Endodermal cell (in vitro differentiated cells): ENCODE results near the gene METRN. TPM values are rescaled to one million over a fixed set of nuclear protein-coding genes. Genes with fewer than 3 reads are reported as not detected.

Experiments
- DNase-seq: peaks from one replicate; pipeline ENCODE4 v3.0.0-alpha.2; 2017
- H3K27ac ChIP-seq: 2 replicates; pipeline ENCODE4 v1.5.1; 2013; ENCODE audit warnings: mild to moderate bottlenecking, low read depth, low read length, moderate library complexity
- H3K27me3 ChIP-seq: 2 replicates; pipeline ENCODE4 v1.6.1; 2013; ENCODE audit warnings: mild to moderate bottlenecking, low read length, moderate library complexity; ENCODE audit not compliant: insufficient read depth, control insufficient read depth, poor library complexity, severe bottlenecking
- H3K36me3 ChIP-seq: 2 replicates; pipeline ENCODE4 v1.7.0; 2013; ENCODE audit warnings: mild to moderate bottlenecking, low read length, moderate library complexity; ENCODE audit not compliant: control insufficient read depth, insufficient read depth
- H3K4me1 ChIP-seq: one replicate; pipeline ENCODE4 v1.7.0; 2013; ENCODE audit warnings: low read length; ENCODE audit not compliant: control insufficient read depth, insufficient read depth
- H3K4me3 ChIP-seq: 2 replicates; pipeline ENCODE4 v1.5.1; 2013; ENCODE audit warnings: mild to moderate bottlenecking, low read length, moderate library complexity
- H3K9ac ChIP-seq: 2 replicates; pipeline ENCODE4 v1.6.1; 2013; ENCODE audit warnings: mild to moderate bottlenecking, low read length, moderate library complexity; ENCODE audit not compliant: poor library complexity, severe bottlenecking; ENCODE audit errors: extremely low read depth
- H3K9me3 ChIP-seq: 2 replicates; pipeline ENCODE4 v1.6.1; 2013; ENCODE audit warnings: mild to moderate bottlenecking, low read length, moderate library complexity; ENCODE audit not compliant: control insufficient read depth
- H3K27ac Mint-ChIP-seq: 2 replicates; pipeline ENCODE4 v1.8.0; 2020; ENCODE audit warnings: mixed read lengths
- H3K27me3 Mint-ChIP-seq: 2 replicates; pipeline ENCODE4 v1.8.0; 2021; ENCODE audit warnings: mild to moderate bottlenecking, mixed read lengths; ENCODE audit not compliant: insufficient read depth
- H3K36me3 Mint-ChIP-seq: 2 replicates; pipeline ENCODE4 v1.8.0; 2020; ENCODE audit warnings: low read depth, mixed read lengths
- H3K4me1 Mint-ChIP-seq: 2 replicates; pipeline ENCODE4 v1.8.0; 2020; ENCODE audit warnings: mixed read lengths
- H3K4me3 Mint-ChIP-seq: 2 replicates; pipeline ENCODE4 v1.8.0; 2020; ENCODE audit warnings: mild to moderate bottlenecking, moderate library complexity, mixed read lengths
- H3K9me3 Mint-ChIP-seq: 2 replicates; pipeline ENCODE4 v1.8.0; 2020; ENCODE audit warnings: mild to moderate bottlenecking, mixed read lengths
- CTCF ChIP-seq: fragments of 200-600 bp; sonication (generic); conservative IDR thresholded peaks from 2 replicates; pipeline ENCODE4 v1.5.0; 2021; ENCODE audit warnings: antibody characterized with exemption, mild to moderate bottlenecking
- WGBS, 2 experiments: methylation state at CpG; one replicate each; pipeline versions ENCODE4 v1.1.5 to v1.1.7; 2013; ENCODE audit warnings: missing lambda C conversion rate in 2 of 2, mixed read lengths in 1 of 2; ENCODE audit not compliant: insufficient coverage in 1 of 2, insufficient read length in 1 of 2; 5-methylcytosine and 5-hydroxymethylcytosine counted together
- long read RNA-seq, 4 experiments: library from polyadenylated mRNA in 2 of 4; library from RNA in 1 of 4; library from capped mRNA in 1 of 4; stranded (forward) in 3 of 4; unstranded in 1 of 4; transcript quantifications; one replicate each; pipeline ENCODE4 v2.0.0, GENCODE V29; 2020 to 2021; ENCODE audit warnings: inconsistent platforms in 1 of 4
- polyA plus RNA-seq, 2 experiments: library from polyadenylated mRNA; stranded (reverse); fragments of 50-300 nt; gene quantifications; one replicate each; pipeline ENCODE4 v1.2.3, GENCODE V29; 2013
- total RNA-seq, 2 donors: library from RNA; stranded (reverse); fragmentation: NEBNext Ultra II Directional in 1 of 2; extraction: Animal tissue kit (Norgen Biotek cat#: 25700) in 1 of 2; gene quantifications; 2 replicates in 1 of 2; 3 replicates in 1 of 2; pipeline ENCODE4 v1.2.1, GENCODE V29; 2021

METRN gene
- 10 to 100 TPM; 33.4 to 38.5 TPM for total RNA-seq
- 90.9 TPM for polyA plus RNA-seq (2013, experiment 1 of 2)
- polyA plus RNA-seq (2013, experiment 2 of 2): 95.7 TPM
- long read RNA-seq, experiment 1, transcript METRN-204 (4 exons, 3,325 nt): major isoform, 18 of 32 reads
- long read RNA-seq, experiment 1, partial matches to known transcripts: 4 of 32 reads
- long read RNA-seq, experiment 1, other reads (novel, unspliced or antisense): 5 of 32 reads
- long read RNA-seq, experiment 2, transcript METRN-204 (4 exons, 3,325 nt): major isoform, 25 of 44 reads
- long read RNA-seq, experiment 2, partial matches to known transcripts: 4 of 44 reads
- long read RNA-seq, experiment 2, other reads (novel, unspliced or antisense): 10 of 44 reads
- long read RNA-seq, experiment 3, partial matches to known transcripts: 0 of 14 reads
- long read RNA-seq, experiment 3, other reads (novel, unspliced or antisense): 14 of 14 reads
- long read RNA-seq, experiment 4: 0 reads

GRCh38 chr16:714558-715476 lies at the start of gene METRN:
Gene METRN, plus strand, starts transcription at chr16:715118. Its CDS starts 172 bp downstream, at chr16:715290.
- H3K36me3 ChIP-seq: no peaks in the 10 kb centered on the region
- H3K27ac ChIP-seq: peak within 1 kb of the TSS; percentile 68
- H3K4me3 ChIP-seq: peak within 1 kb of the TSS; percentile 60
- no peak for TF ChIP-seq CTCF
- Mint-ChIP-seq H3K4me1 (peaks cover 6% of the 10 kb centered on the region), H3K9me3 (no peaks in the 10 kb centered on the region), H3K36me3 (no peaks in the 10 kb centered on the region), H3K4me3 (peak within 1 kb of the TSS; percentile 49), H3K27ac (no peak within 1 kb of the TSS), H3K27me3 (peaks cover 38% of the 10 kb centered on the region)
- DNase-seq: peak; percentile 95
- H3K27me3 ChIP-seq: peaks cover 42% of the 10 kb centered on the region
- H3K4me1 ChIP-seq: peaks cover 4% of the 10 kb centered on the region
- no peak within 1 kb of the TSS for H3K9ac ChIP-seq
- H3K9me3 ChIP-seq: no peaks in the 10 kb centered on the region
- WGBS, 2 experiments: 9 to 59% methylated on average over 6 to 108 of the region's 108 CpGs

- Histone ChIP-seq H3K9me3 (no peaks in the 10 kb centered on the region), H3K36me3 (peaks cover 24% of the 10 kb centered on the region), H3K4me1 (peaks cover 4% of the 10 kb centered on the region), H3K27me3 (no peaks in the 10 kb centered on the region), H3K9ac (no peak overlapping the region), H3K4me3 (no peak overlapping the region), H3K27ac (no peak overlapping the region)
- Mint-ChIP-seq H3K36me3 (peaks cover 19% of the 10 kb centered on the region), H3K9me3 (no peaks in the 10 kb centered on the region), H3K27ac (no peak overlapping the region), H3K4me1 (peaks cover 3% of the 10 kb centered on the region), H3K4me3 (no peak overlapping the region), H3K27me3 (no peaks in the 10 kb centered on the region)
- WGBS, 2 experiments: 84 to 89% methylated on average over 9 to 13 of the region's 13 CpGs
- no peak for DNase-seq
- no peak for TF ChIP-seq CTCF
These were observed 48.3 kb upstream of the METRN start for GRCh38 chr16:666572-666971.

GRCh38 chr16:667113-667779 lies 47.7 kb upstream of the METRN start:
- Mint-ChIP-seq H3K4me3 (peak overlapping the region; percentile 70), H3K36me3 (peaks cover 19% of the 10 kb centered on the region), H3K4me1 (peaks cover 3% of the 10 kb centered on the region), H3K27me3 (no peaks in the 10 kb centered on the region), H3K9me3 (no peaks in the 10 kb centered on the region), H3K27ac (peak overlapping the region; percentile 74)
- H3K36me3 ChIP-seq: peaks cover 27% of the 10 kb centered on the region
- H3K4me1 ChIP-seq: peaks cover 4% of the 10 kb centered on the region
- no peak overlapping the region for H3K27ac ChIP-seq
- no peaks in the 10 kb centered on the region for H3K9me3 ChIP-seq
- H3K9ac ChIP-seq: no peak overlapping the region
- H3K27me3 ChIP-seq: no peaks in the 10 kb centered on the region
- no peak for TF ChIP-seq CTCF
- no peak overlapping the region for H3K4me3 ChIP-seq
- DNase-seq: no peak
- 90 to 92% methylated on average over 18 to 22 of the region's 22 CpGs for WGBS, 2 experiments
